NOMO-1 treated with dmso at 0.1 percent for 144 hours (cell line): ENCODE measurements around the gene TTI1.

Experiments
- DNase-seq: peaks from one replicate; lab custom pipeline; 2025; ENCODE audit not compliant: unreplicated experiment; lab: John Stamatoyannopoulos, UW

TTI1 gene

GRCh38 chr20:38033330-38034107, at the start of gene TTI1, which contains the start of gene RPRD1B:
Gene TTI1, minus strand, starts transcription at chr20:38033456. Its CDS starts 19,640 bp downstream, at chr20:38013816.
Gene RPRD1B, plus strand, starts transcription at chr20:38033746. Its CDS starts 202 bp downstream, at chr20:38033948.
- peak; percentile 90 for DNase-seq

- no peak for DNase-seq
Measured at GRCh38 chr20:38082894-38083293, 49.6 kb upstream of the TTI1 start.

GRCh38 chr20:38081575-38081974, 48.3 kb upstream of the TTI1 start:
- DNase-seq = no peak

GRCh38 chr20:38079353-38079752, 46.1 kb upstream of the TTI1 start:
- DNase-seq = no peak

- DNase-seq = no peak
Measured at GRCh38 chr20:38078084-38078483, 44.8 kb upstream of the TTI1 start.

- no peak for DNase-seq
Measured at GRCh38 chr20:38076548-38076947, 43.3 kb upstream of the TTI1 start.

GRCh38 chr20:38075161-38075998, 42.1 kb upstream of the TTI1 start:
- DNase-seq = no peak

- peak; percentile 24 for DNase-seq
Measured at GRCh38 chr20:38073307-38074071, 40.2 kb upstream of the TTI1 start.

GRCh38 chr20:38072898-38073297, 39.6 kb upstream of the TTI1 start:
- no peak for DNase-seq

- DNase-seq = no peak
Measured at GRCh38 chr20:38067717-38068365, 34.6 kb upstream of the TTI1 start.

GRCh38 chr20:38066969-38067716, 33.9 kb upstream of the TTI1 start:
- no peak for DNase-seq

GRCh38 chr20:38065764-38066375, 32.6 kb upstream of the TTI1 start:
- DNase-seq = no peak

GRCh38 chr20:38063911-38064530, 30.8 kb upstream of the TTI1 start:
- DNase-seq = no peak

- DNase-seq = no peak
Measured at GRCh38 chr20:38062890-38063289, 29.6 kb upstream of the TTI1 start.

GRCh38 chr20:38061109-38061508, 27.9 kb upstream of the TTI1 start:
- no peak for DNase-seq

- DNase-seq = no peak
Measured at GRCh38 chr20:38060536-38060935, 27.3 kb upstream of the TTI1 start.

- no peak for DNase-seq
Measured at GRCh38 chr20:38059832-38060231, 26.6 kb upstream of the TTI1 start.

GRCh38 chr20:38057351-38057972, 24.2 kb upstream of the TTI1 start:
- peak; percentile 17 for DNase-seq

GRCh38 chr20:38055848-38056247, 22.6 kb upstream of the TTI1 start:
- no peak for DNase-seq
